NCI-H524 (cell line): Measurements from ENCODE around the gene FUZ.
A peak's percentile ranks its signal among the peaks of the same experiment; 100 is the strongest.

Experiments
- DNase-seq, 2 experiments: peaks; one replicate each; lab custom pipeline; 2025; lab: John Stamatoyannopoulos, UW

The FUZ gene

DNA sequence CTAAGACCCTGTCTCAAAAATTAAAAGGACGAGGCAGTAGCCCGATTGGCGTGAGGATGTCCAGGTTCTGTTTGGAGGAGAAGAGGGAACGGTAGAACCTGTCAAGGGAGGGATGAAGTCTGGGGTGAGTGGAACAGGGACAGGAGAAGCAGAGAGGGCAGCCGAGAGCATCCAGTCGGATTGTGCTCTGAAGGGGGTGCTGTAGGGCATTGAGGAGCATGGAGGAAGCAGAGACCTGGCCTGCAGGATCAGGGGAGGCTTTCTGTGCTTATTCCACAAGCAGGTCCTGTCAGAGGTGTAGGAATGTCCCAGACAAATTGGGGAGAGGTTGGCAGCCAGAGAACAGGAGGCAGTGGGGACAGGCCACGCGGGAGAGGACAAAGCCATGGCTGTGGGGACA, 32.2 kb downstream of the FUZ start:
- no peak for DNase-seq

DNA sequence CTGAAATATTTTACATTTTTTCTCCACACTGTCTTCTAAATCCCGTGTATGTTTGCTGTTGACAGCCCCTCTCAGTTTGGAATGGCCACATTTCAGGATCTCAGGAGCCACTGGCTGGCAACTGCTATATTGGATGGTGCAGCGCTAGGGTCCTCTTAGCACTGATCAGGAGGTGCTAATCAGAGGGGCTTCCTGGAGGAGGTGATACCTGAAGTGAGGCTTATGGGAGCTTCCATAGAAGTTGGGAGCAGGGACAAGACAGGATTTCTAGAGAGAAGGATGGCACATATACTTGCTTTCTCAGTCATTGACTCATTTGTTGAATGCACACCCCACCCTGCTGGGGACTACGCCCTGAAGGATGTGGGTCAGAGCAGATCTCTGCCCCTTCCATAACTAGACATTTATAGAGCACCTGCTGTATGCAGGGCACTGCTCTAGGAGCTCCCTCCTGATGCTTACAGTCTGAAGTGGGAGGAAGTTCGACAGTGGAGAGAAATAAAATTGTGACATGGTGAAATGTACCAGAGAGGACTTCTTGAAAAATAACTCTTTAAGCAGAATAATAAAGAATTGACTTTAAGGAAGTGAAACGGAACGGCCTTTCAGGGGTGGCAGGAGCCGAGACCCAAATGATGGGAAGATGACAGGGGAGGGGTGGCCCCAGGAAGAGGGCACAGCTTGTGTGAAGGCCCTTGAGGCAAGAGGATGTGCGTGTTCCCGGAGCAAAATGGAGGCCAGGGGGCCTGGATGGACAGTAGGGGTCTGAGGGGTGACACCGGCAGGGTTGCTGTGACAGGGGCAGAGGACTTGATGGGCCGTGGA, 33.1 kb downstream of the FUZ start:
- no peak for DNase-seq

DNA sequence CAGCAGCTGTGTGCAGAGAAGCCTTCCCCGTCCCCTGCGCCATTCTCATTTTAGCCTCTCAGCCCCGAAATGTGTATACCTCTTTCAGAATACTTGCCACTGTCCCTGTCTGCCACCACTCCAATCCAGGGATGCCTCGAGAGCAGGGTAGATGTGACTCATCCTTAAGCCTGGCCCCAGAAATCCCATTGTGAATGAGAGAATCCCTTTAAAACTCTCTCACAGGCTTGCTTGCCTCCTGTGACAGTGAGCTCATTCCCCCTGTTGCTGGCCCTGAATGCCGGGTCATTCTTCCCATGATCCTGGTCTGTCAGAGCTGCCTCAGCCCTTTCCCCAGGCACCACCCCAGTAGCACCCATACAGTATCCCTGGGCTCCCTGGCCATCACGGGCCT, 36.7 kb downstream of the FUZ start:
- DNase-seq = no peak

DNA sequence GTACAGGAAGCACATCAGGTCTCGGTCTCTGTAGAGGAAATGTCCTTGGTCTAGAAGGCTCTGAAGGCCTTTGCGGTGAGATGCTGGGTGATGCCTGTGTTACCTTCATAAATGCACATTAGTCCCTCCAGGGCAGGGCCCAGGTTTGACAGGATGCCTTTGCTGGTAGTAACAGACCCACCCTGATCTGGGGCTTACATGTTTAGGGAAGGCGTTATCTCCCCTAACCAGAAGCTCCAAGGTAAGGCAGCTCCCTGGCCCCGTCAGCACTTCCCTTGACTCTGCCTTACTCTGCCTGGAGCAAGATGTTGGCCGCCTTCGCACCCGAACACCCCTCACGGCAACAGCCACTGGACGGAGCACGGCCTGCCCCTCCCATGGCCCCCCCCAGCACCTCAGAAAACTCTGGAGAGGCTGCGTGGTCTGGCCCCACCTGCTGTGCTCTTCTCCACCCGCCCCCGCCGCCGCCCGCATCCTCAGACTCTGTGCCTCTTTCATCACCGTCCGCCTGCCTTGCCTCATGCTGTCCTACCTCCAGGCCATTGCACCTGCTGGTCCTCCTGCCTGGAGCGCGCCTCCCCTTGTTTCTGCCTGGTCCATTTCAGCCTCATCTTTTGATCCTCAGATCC, 37.2 kb downstream of the FUZ start:
- DNase-seq = no peak

DNA sequence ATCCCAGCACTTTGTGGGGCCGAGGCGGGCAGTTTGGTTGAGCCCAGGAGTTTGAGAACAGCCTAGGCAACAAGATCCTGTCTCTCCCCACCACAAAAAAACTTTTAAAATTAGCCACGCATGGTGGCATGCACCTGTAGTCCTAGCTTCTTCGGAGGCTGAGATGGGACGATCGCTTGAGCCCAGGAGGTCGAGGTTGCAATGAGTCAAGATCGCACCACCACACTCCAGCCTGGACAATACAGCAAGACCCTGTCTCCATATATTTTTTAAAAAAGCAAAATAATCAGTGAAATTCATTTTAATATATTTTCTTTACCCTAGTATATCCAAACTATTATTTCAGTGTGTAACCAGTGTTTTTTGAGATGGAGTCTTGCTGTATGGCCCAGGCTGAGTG, 38.1 kb downstream of the FUZ start:
- DNase-seq = no peak

DNA sequence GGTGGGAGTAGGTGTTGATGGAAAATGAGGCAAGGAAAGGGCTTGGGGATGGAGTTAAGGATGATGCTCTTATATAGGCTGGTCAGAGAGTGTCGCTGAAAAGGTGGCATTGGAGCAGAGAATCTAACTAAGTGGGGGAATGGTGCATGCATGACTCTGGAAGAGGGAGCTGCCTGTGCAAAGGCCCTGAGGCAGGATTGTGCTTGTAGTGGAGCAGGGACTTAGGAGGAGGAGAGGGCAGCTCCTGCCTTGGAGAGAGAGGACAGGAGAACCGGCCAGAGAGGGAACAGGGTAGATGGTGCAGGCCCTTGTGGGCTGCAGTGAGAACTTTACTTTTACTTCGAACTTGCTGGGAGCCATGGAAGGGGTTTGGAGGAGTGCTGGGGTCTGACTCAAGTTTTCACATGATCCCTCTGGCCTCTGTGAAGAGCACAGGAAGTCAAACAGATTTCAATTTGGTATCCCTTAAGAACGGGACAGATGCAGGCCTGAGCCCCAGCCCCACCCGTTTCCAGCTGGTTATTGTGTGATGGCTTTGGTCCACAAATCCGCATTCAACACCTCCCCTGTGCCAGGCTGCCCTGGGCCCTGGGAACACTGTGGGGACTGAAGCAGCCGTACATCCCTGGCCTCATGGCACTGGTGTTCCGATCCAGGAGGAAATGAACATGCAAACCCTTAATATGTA, 39.3 kb downstream of the FUZ start:
- no peak for DNase-seq

DNA sequence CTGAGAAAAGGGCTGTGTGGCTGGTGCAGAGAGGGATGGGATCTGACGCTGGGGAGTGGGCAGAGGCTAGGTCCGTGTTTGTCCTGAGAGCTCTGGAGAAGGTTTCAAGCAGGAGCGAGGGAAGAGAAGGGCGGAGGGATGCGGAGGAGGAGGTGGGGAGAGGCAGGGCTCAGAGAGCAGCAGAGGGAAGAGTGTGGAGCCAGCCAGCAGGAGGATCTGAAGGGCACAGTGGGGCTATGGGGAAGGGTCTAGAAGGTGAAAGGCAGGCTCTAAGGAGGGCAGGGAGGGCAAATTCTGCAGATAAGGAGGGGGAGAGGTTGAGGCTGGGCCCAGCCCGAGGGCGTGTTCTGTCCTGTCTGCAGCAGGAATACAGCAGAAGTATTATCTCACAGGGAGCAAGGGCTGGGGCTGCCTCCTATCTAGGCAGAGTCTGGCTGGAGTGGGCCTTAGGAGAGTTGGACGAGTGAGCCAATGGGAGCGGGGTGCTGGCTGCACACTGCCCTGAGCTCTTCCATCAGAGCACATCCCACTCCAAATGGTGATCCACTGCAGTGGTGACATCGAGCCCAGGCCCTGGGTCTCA, 40.2 kb downstream of the FUZ start:
- no peak for DNase-seq

DNA sequence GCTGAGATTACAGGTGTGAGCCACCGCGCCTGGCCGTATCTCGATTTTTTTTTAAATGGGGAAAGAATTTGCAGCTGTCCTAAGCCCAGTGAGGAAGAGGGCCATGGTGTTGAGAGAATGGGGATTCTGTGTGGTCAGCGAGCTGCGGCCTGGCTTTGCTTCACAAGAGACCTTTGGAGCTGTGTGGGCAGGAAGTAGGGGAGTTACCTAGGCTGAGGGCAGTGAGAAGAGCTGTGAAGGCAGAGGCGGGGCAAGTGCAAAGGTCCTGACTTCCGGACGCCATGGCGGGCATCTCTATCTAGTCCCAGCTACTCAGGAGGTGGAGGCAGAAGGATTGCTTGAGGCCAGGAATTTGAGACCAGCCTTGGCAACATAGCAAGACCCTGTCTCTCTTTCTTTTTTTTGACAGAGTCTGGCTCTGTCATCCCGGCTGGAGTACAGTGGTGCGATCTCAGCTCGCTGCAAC, 41.4 kb downstream of the FUZ start:
- no peak for DNase-seq

DNA sequence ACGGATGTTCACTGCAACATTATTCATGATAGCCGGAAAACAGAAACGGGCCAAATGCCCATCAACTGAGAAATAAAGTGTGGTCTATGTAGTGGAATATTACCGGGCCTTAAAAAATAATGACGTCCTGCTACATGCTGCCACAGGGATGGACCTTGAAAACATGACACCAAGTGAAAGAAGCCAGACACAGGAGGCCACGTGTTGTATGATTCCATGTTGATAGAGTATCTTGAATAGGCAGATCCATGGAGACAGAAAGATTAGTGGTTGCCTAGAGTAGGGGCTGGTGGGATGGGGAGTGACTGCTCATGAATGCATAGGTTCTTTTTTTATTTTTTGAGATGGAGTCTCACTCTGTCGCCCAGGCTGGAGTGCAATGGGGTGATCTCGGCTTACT, 42.6 kb downstream of the FUZ start:
- no peak for DNase-seq

DNA sequence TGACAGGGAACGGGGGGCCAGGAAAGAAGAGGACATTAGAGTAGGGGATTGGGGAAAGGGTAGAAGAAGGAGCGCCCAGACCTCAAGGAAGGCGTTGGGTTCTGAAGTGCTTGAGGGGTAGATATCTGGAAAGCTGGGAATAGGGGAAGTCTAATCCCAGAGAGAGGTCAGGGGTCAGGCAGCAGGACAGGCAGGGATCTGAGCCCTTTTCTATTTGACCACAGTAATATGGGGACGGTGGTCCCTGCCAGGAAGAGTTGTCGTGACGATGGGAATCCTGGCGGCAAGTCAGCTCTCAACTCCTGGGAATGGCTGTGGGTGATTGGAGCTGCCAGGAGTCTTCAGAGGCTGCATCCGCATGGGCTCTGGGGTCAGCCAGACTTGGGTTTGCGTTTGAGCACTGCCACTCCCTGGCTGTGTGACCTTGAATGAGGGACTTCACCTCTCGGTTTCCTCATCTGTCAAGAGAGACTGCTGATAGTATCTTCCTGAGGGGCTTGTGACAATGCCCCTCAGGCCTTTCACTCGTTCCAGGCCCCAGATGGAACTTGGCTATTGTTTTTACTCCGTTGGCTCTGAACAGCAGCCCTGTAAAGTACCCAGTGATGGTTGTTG, 45.0 kb downstream of the FUZ start:
- no peak for DNase-seq

DNA sequence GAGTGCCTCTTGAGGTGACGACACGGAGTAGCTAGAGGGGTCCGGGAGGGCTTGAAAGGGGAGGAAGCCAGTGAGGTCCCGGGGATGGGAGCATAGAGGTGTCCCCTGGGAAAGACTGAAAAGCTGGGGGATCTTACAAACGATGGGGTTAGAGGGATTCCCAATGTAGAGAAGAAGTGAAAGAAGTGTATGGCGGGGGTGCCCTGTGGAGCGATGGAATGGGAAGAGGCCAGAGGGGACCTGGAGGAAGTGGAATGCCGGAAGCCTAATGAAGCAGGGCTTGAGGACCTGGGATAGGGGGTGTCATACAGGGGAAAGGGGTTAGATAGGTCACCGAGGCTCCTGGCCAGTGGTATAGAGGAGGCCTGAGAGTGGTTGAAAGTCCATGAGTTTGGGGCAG, 45.7 kb downstream of the FUZ start:
- DNase-seq = no peak

DNA sequence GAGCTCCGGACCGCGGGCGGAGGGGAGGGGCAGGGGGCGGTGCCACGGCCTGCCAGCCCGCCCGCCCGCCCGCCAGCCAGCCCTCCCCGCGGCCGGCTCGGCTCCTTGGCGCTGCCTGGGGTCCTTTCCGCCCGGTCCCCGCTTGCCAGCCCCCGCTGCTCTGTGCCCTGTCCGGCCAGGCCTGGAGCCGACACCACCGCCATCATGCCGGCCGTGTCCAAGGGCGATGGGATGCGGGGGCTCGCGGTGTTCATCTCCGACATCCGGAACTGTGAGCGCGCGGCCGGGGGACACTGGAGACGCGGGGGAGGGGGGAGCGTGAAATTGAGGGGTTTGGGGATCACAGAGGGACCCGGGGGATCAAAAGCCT, 46.2 kb downstream of the FUZ start, which contains the start of gene AP2A1:
Gene AP2A1 (plus strand): TSS at position 72 of the 370 bp plus-strand sequence. CDS start 133 bp downstream, at position 205.
- DNase-seq = no peak

DNA sequence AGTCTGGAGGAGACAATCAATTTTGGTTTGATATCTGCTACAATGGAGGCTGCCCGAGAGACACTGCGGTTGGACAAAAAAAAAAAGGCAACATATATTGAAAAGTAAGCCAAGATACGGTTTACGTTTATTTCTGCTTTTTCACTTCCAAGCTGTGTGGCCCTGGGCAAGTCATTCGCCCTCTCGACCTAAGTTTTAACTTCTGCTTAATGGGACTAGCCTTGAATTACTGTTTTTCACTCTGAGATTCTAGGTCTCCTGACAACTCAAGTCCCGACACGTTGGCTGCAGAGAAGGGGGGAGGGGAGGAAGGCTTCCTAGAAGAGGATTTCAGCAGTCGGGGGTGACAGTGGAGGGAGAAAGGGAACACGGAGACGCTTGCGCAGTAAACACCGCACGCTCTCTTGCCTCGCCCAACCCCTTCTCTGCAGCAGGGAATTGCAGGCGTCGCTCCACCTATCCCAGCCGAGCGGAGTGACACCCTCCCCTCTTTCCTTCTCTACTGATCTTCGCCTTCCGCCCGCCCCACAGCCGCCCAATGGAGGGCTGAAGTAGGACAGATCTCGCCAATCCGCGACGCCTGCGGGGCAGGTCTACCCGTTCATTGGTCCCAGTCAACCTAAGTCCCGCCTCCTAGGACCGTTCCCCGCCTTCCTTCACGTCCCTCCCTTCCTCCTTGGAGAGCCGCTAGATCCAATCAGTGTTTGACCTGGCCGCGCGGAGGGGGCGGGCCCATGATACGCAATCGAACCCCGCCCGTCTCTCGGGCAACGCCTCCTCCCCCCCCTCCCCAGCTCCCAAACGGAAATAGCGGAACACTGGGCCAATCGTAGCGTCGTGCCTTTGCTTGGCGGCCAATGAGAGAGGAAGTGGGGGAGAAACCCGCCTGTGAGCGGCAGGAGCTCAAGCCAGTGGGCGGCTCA, 46.8 kb downstream of the FUZ start:
- peak; percentile 100 for DNase-seq

DNA sequence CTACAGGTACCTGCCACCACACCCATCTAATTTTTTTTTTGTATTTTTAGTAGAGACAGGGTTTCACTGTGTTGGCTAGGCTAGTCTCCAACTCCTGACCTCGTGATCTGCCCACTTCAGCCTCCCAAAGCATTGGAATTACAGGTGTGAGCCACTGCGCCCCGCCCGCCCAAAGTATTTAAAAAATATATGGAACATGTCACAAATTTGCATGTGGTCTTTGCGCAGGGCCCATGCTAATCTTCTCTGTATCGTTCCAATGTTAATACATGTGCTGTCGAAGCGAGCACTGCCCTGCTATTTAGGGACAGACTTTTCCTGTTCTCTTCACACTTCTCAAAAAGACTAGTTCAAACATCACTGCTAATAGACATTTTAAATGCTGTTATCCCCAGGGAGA, 48.8 kb downstream of the FUZ start:
- DNase-seq = no peak

DNA sequence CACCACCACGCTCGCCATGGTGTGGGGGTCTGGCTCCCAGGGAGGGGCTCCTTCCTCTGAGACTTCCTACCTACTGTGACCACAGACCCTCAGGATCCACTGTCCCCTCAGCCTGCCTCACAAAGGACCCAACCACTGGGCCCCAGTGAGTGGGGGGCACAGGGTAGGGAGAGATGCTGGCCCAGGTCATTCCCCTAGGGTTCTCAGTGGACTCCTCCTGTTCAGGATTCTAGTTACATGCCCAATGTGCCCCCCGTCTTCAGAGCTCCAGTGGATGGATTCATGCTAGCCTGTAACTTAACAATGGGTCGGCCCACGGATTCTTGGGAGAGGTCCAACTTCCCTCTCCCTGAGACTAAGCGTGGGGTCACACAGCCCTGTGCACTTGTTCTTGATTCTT, 49.9 kb downstream of the FUZ start, which contains the start of gene TSKS:
Gene TSKS (minus strand): TSS at position 77 of the 400 bp plus-strand sequence. CDS start 59 bp downstream, at position 18.
- DNase-seq = no peak

DNA sequence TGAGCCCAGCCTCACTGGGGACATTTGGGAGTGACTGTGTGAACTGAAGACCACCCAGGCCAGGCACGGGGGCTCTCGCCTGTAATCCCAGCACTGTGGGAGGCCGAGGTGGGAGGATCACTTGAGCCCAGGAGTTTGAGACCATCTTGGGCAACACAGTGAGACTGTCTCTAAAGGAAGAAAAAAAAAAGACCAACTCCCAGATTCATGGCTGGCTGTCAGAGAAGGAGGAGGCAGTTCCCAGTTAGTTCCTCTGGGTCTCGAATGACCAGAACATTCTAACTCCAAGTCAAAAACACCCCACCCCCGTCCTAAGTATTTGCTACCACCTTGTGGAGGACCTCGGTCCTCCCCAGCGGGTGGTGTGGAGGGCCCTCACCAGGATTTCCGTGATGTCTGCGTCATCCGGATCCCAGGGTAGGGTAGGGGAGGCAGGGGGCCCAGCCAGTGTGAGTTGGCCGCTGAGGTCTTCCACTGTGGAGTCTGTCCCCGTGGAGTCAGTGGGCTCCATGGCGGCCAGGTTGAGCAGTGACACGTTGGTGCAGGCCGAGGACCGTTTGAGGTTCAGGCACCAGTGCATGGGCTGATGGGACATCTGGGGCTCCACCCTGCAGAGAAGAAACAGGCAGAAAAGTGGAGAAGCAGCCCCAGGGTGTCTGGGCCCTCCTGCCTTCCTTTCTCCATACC, 51.3 kb downstream of the FUZ start:
- no peak for DNase-seq

DNA sequence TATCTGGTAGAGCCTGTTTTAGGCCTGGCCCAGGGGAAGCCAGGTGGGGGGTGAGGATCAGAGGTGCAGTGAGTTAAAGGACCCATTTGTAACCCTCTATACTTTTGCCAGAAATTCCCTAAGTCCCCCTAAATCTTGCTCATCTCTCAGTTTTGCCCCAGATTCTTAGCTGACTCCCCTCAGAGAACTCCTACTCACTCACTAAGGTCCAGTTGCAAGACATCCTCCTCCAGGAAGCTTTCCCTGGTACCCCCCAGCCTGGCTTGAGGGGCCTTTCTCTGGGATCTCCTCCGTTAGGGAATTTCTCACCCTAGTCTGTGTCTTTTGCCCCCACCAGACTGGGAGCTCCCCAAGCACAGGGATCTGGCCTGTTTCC, 51.9 kb downstream of the FUZ start:
- no peak for DNase-seq

DNA sequence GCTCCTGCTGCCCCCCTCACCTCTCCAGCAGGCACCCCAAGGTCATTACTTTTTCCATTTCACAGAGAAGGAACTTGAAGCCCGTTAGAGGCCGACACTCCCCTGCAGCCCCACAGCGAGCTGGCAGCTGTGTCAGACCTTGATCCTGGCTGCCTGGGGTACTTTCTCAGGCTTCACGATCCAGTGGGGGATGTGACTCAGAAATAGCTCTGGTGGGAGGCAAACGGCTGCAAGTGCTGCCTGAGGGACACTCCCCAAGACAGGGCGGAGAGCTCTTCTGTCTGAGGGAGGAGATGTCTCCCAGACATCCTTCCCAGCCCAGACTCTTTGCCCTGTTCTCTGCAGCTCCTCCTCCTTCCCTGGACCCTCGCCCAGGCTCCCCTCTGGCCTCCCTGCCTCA, 54.8 kb downstream of the FUZ start:
- DNase-seq = no peak
